Thoracic aorta (tissue), 2 donors: ENCODE results near the gene MICAL3. TPM values are rescaled to one million over a fixed set of nuclear protein-coding genes. Genes with fewer than 3 reads are reported as not detected.

Experiments used
- ATAC-seq: fragments of 150-250 bp; one replicate; pipeline ENCODE4 v1.8.0; 2017; ENCODE audit warnings: low read depth; ENCODE audit not compliant: insufficient number of reproducible peaks, low FRiP score
- DNase-seq: peaks from one replicate; pipeline ENCODE4 v3.0.0-alpha.2; 2020; ENCODE audit warnings: low spot score
- H3K27ac ChIP-seq, 2 donors: fragments of 200-600 bp; sonication (generic); 1 replicate in 1 of 2; 2 replicates in 1 of 2; pipeline ENCODE4 v1.5.1; 2016; ENCODE audit warnings: mild to moderate bottlenecking in 2 of 2, moderate library complexity in 2 of 2
- H3K27me3 ChIP-seq: fragments of 200-600 bp; sonication (generic); replicated peaks from 2 replicates; pipeline ENCODE4 v1.6.0; 2016; ENCODE audit warnings: mild to moderate bottlenecking; ENCODE audit not compliant: insufficient read depth
- H3K36me3 ChIP-seq: fragments of 200-600 bp; sonication (generic); one replicate; pipeline ENCODE4 v1.5.1; 2016
- H3K4me1 ChIP-seq, 2 donors: fragments of 200-600 bp; sonication (generic); 1 replicate in 1 of 2; 2 replicates in 1 of 2; pipeline versions ENCODE4 v1.5.1 to v1.6.0; 2016; ENCODE audit warnings: low read depth in 2 of 2, mild to moderate bottlenecking in 1 of 2; ENCODE audit not compliant: control insufficient read depth in 1 of 2
- H3K4me3 ChIP-seq: fragments of 200-600 bp; sonication (generic); 2 replicates; pipeline ENCODE4 v1.5.1; 2016; ENCODE audit warnings: mild to moderate bottlenecking
- H3K9me3 ChIP-seq: fragments of 200-600 bp; sonication (generic); 2 replicates; pipeline ENCODE4 v1.5.1; 2016
- total RNA-seq, 2 donors: library from RNA; depleted of rRNA; stranded (reverse); fragments of >200 nt; gene quantifications; one replicate each; pipeline versions ENCODE4 v1.1.0 to v1.2.3, GENCODE V29; 2016
- TF ChIP-seq, protein P1 (sequence below): fragments of 200-600 bp; sonication (generic); IDR thresholded peaks from one replicate; pipeline ENCODE4 v1.5.1; 2019; ENCODE audit warnings: antibody characterized with exemption

The MICAL3 gene
- total RNA-seq, 2 donors from 2014 or later, result 45.2 to 78.0 TPM

DNA sequence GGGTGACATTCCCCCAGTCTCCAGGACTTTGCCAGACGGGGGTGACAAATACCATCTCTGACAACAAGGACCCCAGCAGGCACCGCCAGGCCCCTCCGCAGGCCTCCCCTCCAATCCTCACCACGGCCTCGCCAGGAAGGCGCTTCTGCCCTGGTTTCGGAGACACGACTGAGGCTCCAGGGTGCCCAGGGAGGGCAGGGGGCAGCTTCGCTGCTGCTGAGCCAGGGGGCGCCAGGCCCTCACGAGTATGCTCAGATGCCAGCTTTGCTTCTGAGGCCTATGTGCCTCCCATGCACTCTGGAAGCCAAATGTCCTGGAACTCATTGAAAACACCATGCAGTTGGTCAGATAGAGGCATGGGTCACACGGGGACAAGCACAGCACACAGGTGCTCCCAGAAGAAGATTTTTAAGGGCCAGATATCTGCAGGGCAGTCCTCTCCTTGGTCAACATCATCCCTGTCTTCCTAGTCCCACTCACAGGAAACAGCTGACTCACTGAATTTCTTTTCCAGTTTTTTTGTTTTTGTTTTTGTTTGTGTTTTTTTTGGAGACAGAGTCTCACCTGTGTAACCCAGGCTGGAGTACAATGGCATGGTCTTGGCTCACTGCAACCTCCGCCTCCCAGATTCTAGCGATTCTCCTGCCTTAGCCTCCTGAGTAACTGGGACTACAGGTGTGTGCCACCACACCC, 270.0 kb downstream of the MICAL3 start:
- ATAC-seq (no peak), DNase-seq (no peak)
- Histone ChIP-seq H3K4me1 (no peaks in the 10 kb centered on the region), H3K9me3 (no peaks in the 10 kb centered on the region), H3K36me3 (no peaks in the 10 kb centered on the region), H3K4me3 (no peak overlapping the region), H3K27ac (no peak overlapping the region), H3K27me3 (no peaks in the 10 kb centered on the region)
- TF ChIP-seq, protein P1, sequence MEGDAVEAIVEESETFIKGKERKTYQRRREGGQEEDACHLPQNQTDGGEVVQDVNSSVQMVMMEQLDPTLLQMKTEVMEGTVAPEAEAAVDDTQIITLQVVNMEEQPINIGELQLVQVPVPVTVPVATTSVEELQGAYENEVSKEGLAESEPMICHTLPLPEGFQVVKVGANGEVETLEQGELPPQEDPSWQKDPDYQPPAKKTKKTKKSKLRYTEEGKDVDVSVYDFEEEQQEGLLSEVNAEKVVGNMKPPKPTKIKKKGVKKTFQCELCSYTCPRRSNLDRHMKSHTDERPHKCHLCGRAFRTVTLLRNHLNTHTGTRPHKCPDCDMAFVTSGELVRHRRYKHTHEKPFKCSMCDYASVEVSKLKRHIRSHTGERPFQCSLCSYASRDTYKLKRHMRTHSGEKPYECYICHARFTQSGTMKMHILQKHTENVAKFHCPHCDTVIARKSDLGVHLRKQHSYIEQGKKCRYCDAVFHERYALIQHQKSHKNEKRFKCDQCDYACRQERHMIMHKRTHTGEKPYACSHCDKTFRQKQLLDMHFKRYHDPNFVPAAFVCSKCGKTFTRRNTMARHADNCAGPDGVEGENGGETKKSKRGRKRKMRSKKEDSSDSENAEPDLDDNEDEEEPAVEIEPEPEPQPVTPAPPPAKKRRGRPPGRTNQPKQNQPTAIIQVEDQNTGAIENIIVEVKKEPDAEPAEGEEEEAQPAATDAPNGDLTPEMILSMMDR, result no peak

DNA sequence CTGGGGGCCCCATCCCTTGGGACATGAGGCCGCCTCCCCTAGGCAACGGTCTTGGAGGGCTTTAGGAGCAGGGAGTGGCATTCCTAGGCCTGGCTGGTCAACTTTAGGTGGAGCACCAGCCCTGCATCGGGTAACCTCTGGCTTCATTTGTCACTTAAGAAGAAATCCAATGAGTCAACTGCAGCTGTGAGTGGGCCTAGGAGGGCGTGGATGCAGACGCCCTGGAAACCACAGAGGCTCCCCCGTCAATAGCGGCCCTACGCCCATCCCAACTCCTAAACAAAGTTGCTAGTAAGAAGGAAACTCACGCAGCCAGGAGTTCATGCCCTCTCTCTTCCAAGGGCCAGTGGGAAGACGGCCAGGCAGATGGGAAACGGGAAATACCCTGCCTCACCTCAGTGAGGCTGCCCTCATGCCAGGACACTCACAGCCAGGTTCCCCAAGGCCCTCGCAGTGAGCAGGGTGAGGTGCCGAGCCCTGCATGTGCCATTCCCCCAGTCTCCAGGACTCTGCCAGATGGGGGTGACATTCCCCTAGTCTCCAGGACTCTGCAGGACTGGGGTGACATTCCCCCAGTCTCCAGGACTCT, 270.9 kb downstream of the MICAL3 start:
- no peaks in the 10 kb centered on the region for H3K9me3 ChIP-seq
- no peaks in the 10 kb centered on the region for H3K36me3 ChIP-seq
- no peaks in the 10 kb centered on the region for H3K27me3 ChIP-seq
- ATAC-seq (no peak), DNase-seq (no peak)
- no peaks in the 10 kb centered on the region for H3K4me1 ChIP-seq
- H3K4me3 ChIP-seq, result no peak overlapping the region
- no peak overlapping the region for H3K27ac ChIP-seq
- TF ChIP-seq, protein P1, result no peak

DNA sequence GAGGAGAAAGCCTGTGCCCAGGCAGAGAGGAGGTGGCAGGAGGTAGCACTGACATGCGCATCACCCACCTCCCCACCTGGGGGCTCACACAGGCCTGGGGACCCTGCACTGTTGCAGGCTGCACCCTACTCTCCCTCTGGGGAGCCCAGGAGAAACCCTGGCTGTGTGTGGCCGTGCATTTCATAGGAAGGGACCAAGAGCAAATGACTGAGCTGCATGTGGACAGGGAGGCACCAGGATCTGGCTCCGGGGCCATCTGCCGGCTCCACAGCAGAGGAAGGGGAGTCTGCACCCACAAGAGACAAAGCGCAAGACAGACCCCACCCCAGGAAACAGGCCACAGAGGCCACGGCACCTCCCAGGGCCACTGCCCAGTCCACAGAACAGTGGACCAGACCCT, 272.8 kb downstream of the MICAL3 start:
- no peaks in the 10 kb centered on the region for H3K27me3 ChIP-seq
- no peaks in the 10 kb centered on the region for H3K9me3 ChIP-seq
- H3K36me3 ChIP-seq, result no peaks in the 10 kb centered on the region
- no peak overlapping the region for H3K4me3 ChIP-seq
- no peaks in the 10 kb centered on the region for H3K4me1 ChIP-seq
- TF ChIP-seq, protein P1, result no peak
- no peak overlapping the region for H3K27ac ChIP-seq
- DNase-seq, result no peak
- no peak for ATAC-seq

DNA sequence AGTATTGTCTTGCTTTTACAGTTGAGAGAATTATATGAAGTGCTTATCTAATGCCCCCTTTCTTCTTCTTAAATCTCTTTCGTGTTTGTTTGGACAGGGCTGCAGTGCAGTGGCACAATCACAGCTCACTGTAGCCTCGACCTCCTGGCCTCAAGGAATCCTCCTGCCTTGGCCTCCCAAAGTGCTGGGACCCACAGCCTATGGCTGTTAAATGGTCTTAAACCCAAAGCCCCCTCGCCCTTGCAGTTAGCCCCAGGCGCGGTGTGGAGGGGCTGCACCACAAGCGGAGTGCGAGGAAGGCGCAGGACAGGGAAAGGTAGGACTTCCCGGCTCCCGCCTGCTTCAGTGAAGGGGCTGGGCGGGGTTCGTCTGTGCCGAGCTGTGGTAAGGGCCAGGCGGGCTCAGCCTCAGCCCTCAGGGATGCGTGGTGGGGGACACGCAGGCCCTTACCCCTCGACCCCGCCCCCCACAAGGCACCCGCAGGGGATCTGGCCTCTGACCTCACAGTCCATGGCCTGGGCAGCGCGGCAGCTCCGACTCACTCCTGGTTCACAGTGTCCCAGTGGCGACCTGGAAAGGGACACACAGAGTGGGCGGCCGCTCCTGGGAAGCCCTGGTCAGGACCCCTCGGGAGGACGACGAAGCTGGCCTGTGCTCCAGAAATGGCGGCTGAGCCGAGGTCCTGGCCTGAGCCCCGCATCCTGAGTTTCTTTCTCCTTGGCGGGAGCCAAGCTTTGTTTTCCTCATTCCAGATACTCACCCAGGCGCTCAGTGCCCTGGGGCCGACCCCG, 274.6 kb downstream of the MICAL3 start:
- TF ChIP-seq, protein P1, result no peak
- no peak for DNase-seq
- no peak for ATAC-seq

More for the DNA sequence above, 274.6 kb downstream of the MICAL3 start:
- H3K4me3 ChIP-seq, result no peak overlapping the region
- H3K36me3 ChIP-seq, result no peaks in the 10 kb centered on the region
- H3K4me1 ChIP-seq, result no peaks in the 10 kb centered on the region
- H3K27ac ChIP-seq, result no peak overlapping the region
- H3K27me3 ChIP-seq, result no peaks in the 10 kb centered on the region
- H3K9me3 ChIP-seq, result no peaks in the 10 kb centered on the region
